ENCODE results near the gene WDPCP. TPM values are rescaled to one million over a fixed set of nuclear protein-coding genes. Genes with fewer than 3 reads are reported as not detected.
"Not testable (repeated sequence)": the region's sequence is repeated elsewhere in the genome, so short reads cannot be mapped to it uniquely, and the experiment has no call there.

WDPCP gene
- total RNA-seq, 1 donor from 2014 or later: 12.4 TPM

- DNase-seq (ENCODE audit: low read depth): no peak
These were observed 219.1 kb downstream of the WDPCP start for GRCh38 chr2:63369146-63369545.

GRCh38 chr2:63364866-63365265, 223.4 kb downstream of the WDPCP start:
- peak; percentile 4 for DNase-seq (ENCODE audit: low read depth)

- DNase-seq (ENCODE audit: low read depth): not testable (repeated sequence)
These were observed 230.6 kb downstream of the WDPCP start for GRCh38 chr2:63357722-63358121.

- DNase-seq (ENCODE audit: low read depth): no peak
These were observed 240.9 kb downstream of the WDPCP start for GRCh38 chr2:63347361-63347760.

- DNase-seq (ENCODE audit: low read depth): no peak
These were observed 241.9 kb downstream of the WDPCP start for GRCh38 chr2:63346411-63346810.

- no peak for DNase-seq (ENCODE audit: low read depth)
These were observed 243.0 kb downstream of the WDPCP start for GRCh38 chr2:63345285-63345633.

- DNase-seq (ENCODE audit: low read depth): no peak
These were observed 243.5 kb downstream of the WDPCP start for GRCh38 chr2:63344575-63345284.

GRCh38 chr2:63343397-63344109, 244.7 kb downstream of the WDPCP start:
- no peak for DNase-seq (ENCODE audit: low read depth)

- no peak for DNase-seq (ENCODE audit: low read depth)
These were observed 247.8 kb downstream of the WDPCP start for GRCh38 chr2:63340443-63340842.

GRCh38 chr2:63334910-63335309, 253.4 kb downstream of the WDPCP start:
- DNase-seq (ENCODE audit: low read depth): no peak

- DNase-seq (ENCODE audit: low read depth): no peak
These were observed 261.8 kb downstream of the WDPCP start for GRCh38 chr2:63326473-63326872.

GRCh38 chr2:63323662-63324061, 264.6 kb downstream of the WDPCP start:
- DNase-seq (ENCODE audit: low read depth): not testable (repeated sequence)

- not testable (repeated sequence) for DNase-seq (ENCODE audit: low read depth)
These were observed 266.3 kb downstream of the WDPCP start for GRCh38 chr2:63321973-63322372.

GRCh38 chr2:63320669-63321068, 267.6 kb downstream of the WDPCP start:
- no peak for DNase-seq (ENCODE audit: low read depth)

- no peak for DNase-seq (ENCODE audit: low read depth)
These were observed 277.7 kb downstream of the WDPCP start for GRCh38 chr2:63310614-63311013.

GRCh38 chr2:63301481-63301880, 286.8 kb downstream of the WDPCP start:
- no peak for DNase-seq (ENCODE audit: low read depth)

GRCh38 chr2:63300835-63301234, 287.4 kb downstream of the WDPCP start:
- DNase-seq (ENCODE audit: low read depth): no peak

GRCh38 chr2:63287956-63288355, 300.3 kb downstream of the WDPCP start:
- DNase-seq (ENCODE audit: low read depth): no peak

- not testable (repeated sequence) for DNase-seq (ENCODE audit: low read depth)
These were observed 301.8 kb downstream of the WDPCP start for GRCh38 chr2:63286520-63286919.

GRCh38 chr2:63283273-63283672, 305.0 kb downstream of the WDPCP start:
- no peak for DNase-seq (ENCODE audit: low read depth)

- DNase-seq (ENCODE audit: low read depth): no peak
These were observed 315.7 kb downstream of the WDPCP start for GRCh38 chr2:63272560-63272959.

GRCh38 chr2:63270717-63271116, 317.6 kb downstream of the WDPCP start:
- DNase-seq (ENCODE audit: low read depth): no peak

- DNase-seq (ENCODE audit: low read depth): no peak
These were observed 319.3 kb downstream of the WDPCP start for GRCh38 chr2:63268946-63269345.

Data from renal cortical epithelial cell (primary cell).